PC-9 (cell line): ENCODE measurements around the gene CCNY. TPM values are rescaled to one million over a fixed set of nuclear protein-coding genes. Genes with fewer than 3 reads are reported as not detected.

Experiments
- BruUV-seq: library from RNA; stranded (reverse); fragments of 400-500 nt; replicated peaks from 2 replicates; lab custom pipeline; 2021; lab: Mats Ljungman, UMichigan
- CTCF ChIA-PET: fragments of 300-600 bp; sonication (Branson Sonifier 250); formaldehyde crosslinking; loops from one replicate; lab custom pipeline; 2022; ENCODE audit warnings: antibody characterized with exemption; lab: Charles Lee
- POLR2A ChIA-PET: fragments of 300-600 bp; sonication (Branson Sonifier 250); formaldehyde crosslinking; loops from one replicate; lab custom pipeline; 2022; ENCODE audit warnings: antibody characterized with exemption; ENCODE audit not compliant: unreplicated experiment; lab: Charles Lee
- DNase-seq, 2 experiments: peaks; one replicate each; pipeline versions ENCODE4 v3.0.0 to v3.0.0-alpha.2; 2015 to 2022; ENCODE audit warnings: mixed read lengths in 1 of 2
- H2AFZ ChIP-seq: fragments of 200-600 bp; sonication (generic); 2 replicates; pipeline ENCODE4 v1.8.1; 2017; ENCODE audit warnings: antibody characterized with exemption
- H3F3A ChIP-seq: fragments of 200-600 bp; sonication (generic); 2 replicates; pipeline ENCODE4 v1.8.1; 2017; ENCODE audit warnings: antibody characterized with exemption, mild to moderate bottlenecking, low read depth; ENCODE audit not compliant: insufficient read depth
- H3K27ac ChIP-seq: fragments of 200-600 bp; sonication (generic); 2 replicates; pipeline ENCODE4 v1.6.1; 2016; ENCODE audit warnings: mixed run types
- H3K27me3 ChIP-seq: fragments of 200-600 bp; sonication (generic); 2 replicates; pipeline ENCODE4 v1.6.1; 2016; ENCODE audit warnings: low read depth, mixed run types; ENCODE audit not compliant: insufficient read depth
- H3K36me3 ChIP-seq: fragments of 200-600 bp; sonication (generic); 2 replicates; pipeline ENCODE4 v1.6.1; 2016; ENCODE audit warnings: low read depth, mixed run types
- H3K4me1 ChIP-seq: fragments of 200-600 bp; sonication (generic); replicated peaks from 2 replicates; pipeline ENCODE4 v1.6.1; 2016; ENCODE audit warnings: mixed run types; ENCODE audit not compliant: insufficient read depth
- H3K4me2 ChIP-seq: fragments of 200-600 bp; sonication (generic); 2 replicates; pipeline ENCODE4 v1.6.1; 2017; ENCODE audit warnings: mixed run types
- H3K4me3 ChIP-seq: fragments of 200-600 bp; sonication (generic); 2 replicates; pipeline ENCODE4 v1.6.1; 2016; ENCODE audit warnings: mixed run types
- H3K79me2 ChIP-seq: fragments of 200-600 bp; sonication (generic); 2 replicates; pipeline ENCODE4 v1.6.1; 2017; ENCODE audit warnings: low read depth, mixed run types
- H3K9me2 ChIP-seq: fragments of 200-600 bp; sonication (generic); 2 replicates; pipeline ENCODE4 v1.8.1; 2017; ENCODE audit warnings: mild to moderate bottlenecking; ENCODE audit not compliant: insufficient read depth
- H3K9me3 ChIP-seq: fragments of 200-600 bp; sonication (generic); 2 replicates; pipeline ENCODE4 v1.8.1; 2016; ENCODE audit warnings: low read depth; ENCODE audit not compliant: insufficient read depth
- H4K20me1 ChIP-seq: fragments of 200-600 bp; sonication (generic); 2 replicates; pipeline ENCODE4 v1.8.1; 2017; ENCODE audit not compliant: insufficient read depth
- CTCF ChIP-seq: fragments of 200-600 bp; sonication (generic); conservative IDR thresholded peaks from 2 replicates; pipeline ENCODE4 v1.6.1; 2017; ENCODE audit warnings: mixed run types, antibody characterized with exemption, mild to moderate bottlenecking, moderate library complexity
- EZH2 ChIP-seq: fragments of 200-600 bp; sonication (generic); IDR thresholded peaks from 2 replicates; pipeline ENCODE4 v1.8.0; 2017; ENCODE audit warnings: antibody characterized with exemption, low read depth
- intact Hi-C: fragments of 100-400 bp; cut with micrococcal nuclease; formaldehyde crosslinking; loops from one replicate; pipeline ENCODE4 v1.10.0; 2022; ENCODE audit not compliant: unreplicated experiment
- total RNA-seq: library from RNA; stranded (reverse); gene quantifications from 2 replicates; pipeline ENCODE4 v1.2.3, GENCODE V29; 2021

CCNY gene
- total RNA-seq, 1 experiment from 2014 or later: 69.5 TPM

- no peak overlapping the region for H2AFZ ChIP-seq
- H3K36me3 ChIP-seq: no peaks in the 10 kb centered on the region
- H3K27ac ChIP-seq: no peak overlapping the region
- H3K4me1 ChIP-seq: no peaks in the 10 kb centered on the region
- H4K20me1 ChIP-seq: no peaks in the 10 kb centered on the region; the same call in none of the 2 replicates
- no peak for DNase-seq
- POLR2A ChIA-PET: no interaction called here
- intact Hi-C loops: no loop called here
- H3K9me2 ChIP-seq: no peaks in the 10 kb centered on the region
- no peaks in the 10 kb centered on the region for H3K9me3 ChIP-seq
- TF ChIP-seq EZH2 (no peak), CTCF (no peak)
- no peaks in the 10 kb centered on the region for H3K27me3 ChIP-seq
- CTCF ChIA-PET: no interaction called here
- H3K4me2 ChIP-seq: no peak overlapping the region
- H3K79me2 ChIP-seq: peaks cover 16% of the 10 kb centered on the region; the same call in 1 of the 2 replicates
- no peaks in the 10 kb centered on the region for H3F3A ChIP-seq
- no TSS peak for BruUV-seq
- H3K4me3 ChIP-seq: no peak overlapping the region
Measured at GRCh38 chr10:35322636-35323035, 13.7 kb upstream of the CCNY start.

- POLR2A ChIA-PET: no interaction called here
- CTCF ChIA-PET: no interaction called here
- BruUV-seq: no TSS peak
- Histone ChIP-seq H3K4me2 (no peak overlapping the region), H3F3A (no peaks in the 10 kb centered on the region), H3K27me3 (no peaks in the 10 kb centered on the region), H3K9me3 (no peaks in the 10 kb centered on the region), H3K36me3 (0 out of 2 replicates have a peak, but pooled peaks cover 4% of the 10 kb centered on the region), H3K79me2 (peaks cover 31% of the 10 kb centered on the region), H2AFZ (no peak overlapping the region), H3K4me3 (no peak overlapping the region), H3K27ac (no peak overlapping the region), H4K20me1 (no peaks in the 10 kb centered on the region; the same call in none of the 2 replicates), H3K9me2 (no peaks in the 10 kb centered on the region), H3K4me1 (no peaks in the 10 kb centered on the region)
- intact Hi-C loops: no loop called here
- TF ChIP-seq CTCF: no peak
- TF ChIP-seq EZH2: no peak
- DNase-seq: no peak
Measured at GRCh38 chr10:35324196-35324595, 12.1 kb upstream of the CCNY start.

- Histone ChIP-seq H3K4me1 (peaks cover 9% of the 10 kb centered on the region), H2AFZ (no peak overlapping the region), H3F3A (peaks cover 9% of the 10 kb centered on the region; the same call in 1 of the 2 replicates), H3K9me2 (no peaks in the 10 kb centered on the region), H3K79me2 (peaks cover 53% of the 10 kb centered on the region), H3K9me3 (no peaks in the 10 kb centered on the region), H4K20me1 (no peaks in the 10 kb centered on the region; the same call in none of the 2 replicates), H3K4me2 (no peak overlapping the region), H3K27me3 (no peaks in the 10 kb centered on the region), H3K36me3 (0 out of 2 replicates have a peak, but pooled peaks cover 4% of the 10 kb centered on the region), H3K27ac (no peak overlapping the region), H3K4me3 (no peak overlapping the region)
- POLR2A ChIA-PET: no interaction called here
- CTCF ChIA-PET: no interaction called here
- TF ChIP-seq CTCF (no peak), EZH2 (no peak)
- DNase-seq: no peak
- no TSS peak for BruUV-seq
- intact Hi-C loops: no loop called here
Measured at GRCh38 chr10:35326466-35327235, 9.7 kb upstream of the CCNY start.
